ENCODE data around the gene ABHD10. TPM values are rescaled to one million over a fixed set of nuclear protein-coding genes. Genes with fewer than 3 reads are reported as not detected.

The ABHD10 gene
- total and polyA plus RNA-seq, 5 donors: 23.5 to 39.0 (median 30.3) TPM

GRCh38 chr3:111948786-111949185 lies 30.0 kb upstream of the ABHD10 start:
- 88% methylated on average over 9 of the region's 9 CpGs for WGBS
- Histone ChIP-seq H3K9me3 (ENCODE audit: control insufficient read depth, low read length) (no peaks in the 10 kb centered on the region), H3K4me1 (ENCODE audit: control insufficient read depth, insufficient read depth, low read length) (peaks cover 4% of the 10 kb centered on the region), H3K27ac (ENCODE audit: low read length) (no peak overlapping the region), H3K27me3 (ENCODE audit: control insufficient read depth, insufficient read depth) (no peaks in the 10 kb centered on the region), H3K4me3 (ENCODE audit: low read length) (no peak overlapping the region)
- ATAC-seq (no peak), DNase-seq (no peak)
- intact Hi-C loops (cut with DNase I): no loop called here

DNA sequence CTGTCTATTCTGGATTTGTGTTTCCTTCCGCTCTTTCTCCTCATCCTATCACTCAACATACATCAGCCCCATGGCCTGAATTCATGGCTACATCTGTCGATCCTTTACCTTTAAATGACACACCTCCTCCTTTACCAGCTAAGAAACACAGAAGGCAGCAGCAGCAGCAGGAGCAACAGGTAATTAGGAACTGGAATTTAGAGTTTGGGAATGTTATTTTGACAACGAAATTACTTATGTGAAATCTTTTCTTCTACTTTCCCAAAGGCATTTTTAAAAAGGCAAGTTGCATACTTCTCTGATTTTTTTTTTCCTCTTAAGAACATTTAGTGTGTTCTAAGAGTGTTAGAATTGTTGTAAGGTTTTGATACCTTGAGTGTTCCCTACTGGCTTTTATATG lies 29.1 kb upstream of the ABHD10 start:
- Histone ChIP-seq H3K27me3 (ENCODE audit: control insufficient read depth, insufficient read depth) (no peaks in the 10 kb centered on the region), H3K4me1 (ENCODE audit: control insufficient read depth, insufficient read depth, low read length) (peaks cover 4% of the 10 kb centered on the region), H3K9me3 (ENCODE audit: control insufficient read depth, low read length) (no peaks in the 10 kb centered on the region), H3K4me3 (ENCODE audit: low read length) (no peak overlapping the region), H3K27ac (ENCODE audit: low read length) (no peak overlapping the region)
- intact Hi-C loops (cut with DNase I): no loop called here
- 88% methylated on average over 3 of the region's 3 CpGs for WGBS
- DNase-seq: no peak
- no peak for ATAC-seq

DNA sequence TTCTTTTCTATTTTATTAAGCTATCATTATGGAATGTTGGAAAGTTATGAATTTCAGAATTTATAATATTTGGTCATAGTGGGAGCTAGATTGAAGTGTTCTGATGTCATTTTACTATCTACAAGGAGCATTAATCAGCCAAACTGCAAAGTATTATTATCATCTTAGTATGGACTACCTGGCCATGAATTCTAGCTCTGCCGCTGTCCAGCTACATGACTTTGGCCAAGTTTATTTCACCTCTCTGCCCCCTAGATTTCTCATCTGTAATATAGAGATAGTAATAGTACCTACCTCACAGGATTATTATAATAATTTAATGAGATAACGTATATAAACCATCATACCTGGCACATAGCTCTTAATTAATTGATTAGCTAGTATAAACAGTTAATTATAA lies 27.8 kb upstream of the ABHD10 start:
- ATAC-seq: no peak
- Histone ChIP-seq H3K27me3 (ENCODE audit: control insufficient read depth, insufficient read depth) (no peaks in the 10 kb centered on the region), H3K4me3 (ENCODE audit: low read length) (no peak overlapping the region), H3K9me3 (ENCODE audit: control insufficient read depth, low read length) (no peaks in the 10 kb centered on the region), H3K4me1 (ENCODE audit: control insufficient read depth, insufficient read depth, low read length) (peaks cover 4% of the 10 kb centered on the region), H3K27ac (ENCODE audit: low read length) (no peak overlapping the region)
- intact Hi-C loops (cut with DNase I): no loop called here
- 89% methylated on average over 2 of the region's 2 CpGs for WGBS
- no peak for DNase-seq

DNA sequence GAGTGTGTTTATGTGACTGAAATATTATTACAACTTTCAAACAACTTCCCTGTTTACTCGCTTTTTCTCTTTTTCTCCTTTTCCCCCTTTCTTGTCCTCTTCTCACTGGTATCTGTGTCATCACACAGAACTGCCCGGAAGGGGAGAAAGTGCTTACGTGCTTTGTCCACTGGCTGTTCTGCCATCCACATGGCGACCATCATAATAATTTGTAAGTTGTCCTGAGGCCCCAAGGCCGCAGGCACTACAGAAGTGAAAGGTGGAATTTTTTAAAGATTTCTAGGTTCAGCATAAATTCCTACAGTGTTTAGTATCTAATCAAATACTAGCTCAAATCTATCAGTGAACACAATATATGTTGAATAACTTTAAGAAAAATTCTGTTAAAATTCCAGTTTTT lies 26.7 kb upstream of the ABHD10 start:
- 95% methylated on average over 5 of the region's 5 CpGs for WGBS
- no peaks in the 10 kb centered on the region for H3K27me3 ChIP-seq (ENCODE audit: control insufficient read depth, insufficient read depth)
- no peak for ATAC-seq
- intact Hi-C loops (cut with DNase I): no loop called here
- peaks cover 1% of the 10 kb centered on the region for H3K4me1 ChIP-seq (ENCODE audit: control insufficient read depth, insufficient read depth, low read length)
- no peak overlapping the region for H3K27ac ChIP-seq (ENCODE audit: low read length)
- DNase-seq: no peak
- no peak overlapping the region for H3K4me3 ChIP-seq (ENCODE audit: low read length)
- no peaks in the 10 kb centered on the region for H3K9me3 ChIP-seq (ENCODE audit: control insufficient read depth, low read length)

DNA sequence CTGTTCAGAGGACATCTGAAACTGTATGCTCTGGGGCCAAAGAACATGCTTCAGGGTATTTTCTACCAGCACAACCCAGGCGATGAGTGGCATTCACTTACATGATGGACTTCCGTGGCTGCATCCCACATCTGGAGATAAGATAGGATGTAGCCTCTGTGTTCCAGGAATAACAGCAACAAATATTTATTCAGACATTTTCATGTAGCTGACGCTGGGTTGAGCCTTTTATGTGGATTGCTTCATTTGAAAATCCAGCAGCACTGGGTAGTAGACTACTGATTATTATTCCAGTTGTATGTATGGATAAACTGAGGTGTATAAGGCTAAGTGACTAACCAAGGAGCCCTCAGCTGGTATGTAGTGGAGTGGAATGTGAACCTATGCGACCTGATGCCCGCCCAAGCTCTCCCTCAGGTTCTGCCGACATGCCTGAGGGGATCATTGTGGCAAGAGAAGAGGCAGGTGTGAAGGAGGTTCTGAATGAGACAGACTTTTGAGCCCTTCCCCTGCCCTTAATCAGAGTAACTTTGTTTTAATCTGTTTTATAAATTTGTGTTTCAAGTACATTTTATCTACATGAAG lies 25.9 kb upstream of the ABHD10 start:
- no peak for ATAC-seq
- WGBS: 61% methylated on average over 6 of the region's 6 CpGs
- no peaks in the 10 kb centered on the region for H3K27me3 ChIP-seq (ENCODE audit: control insufficient read depth, insufficient read depth)
- no peak overlapping the region for H3K27ac ChIP-seq (ENCODE audit: low read length)
- H3K9me3 ChIP-seq (ENCODE audit: control insufficient read depth, low read length): no peaks in the 10 kb centered on the region
- DNase-seq: no peak
- H3K4me1 ChIP-seq (ENCODE audit: control insufficient read depth, insufficient read depth, low read length): peaks cover 1% of the 10 kb centered on the region
- intact Hi-C loops (cut with DNase I): no loop called here
- H3K4me3 ChIP-seq (ENCODE audit: low read length): no peak overlapping the region

- H3K27me3 ChIP-seq (ENCODE audit: control insufficient read depth, insufficient read depth): no peaks in the 10 kb centered on the region
- ATAC-seq (no peak), DNase-seq (no peak)
- H3K9me3 ChIP-seq (ENCODE audit: control insufficient read depth, low read length): no peaks in the 10 kb centered on the region
- intact Hi-C loops (cut with DNase I): no loop called here
- H3K4me3 ChIP-seq (ENCODE audit: low read length): no peak overlapping the region
- WGBS: 59% methylated on average over 6 of the region's 6 CpGs
- no peak overlapping the region for H3K27ac ChIP-seq (ENCODE audit: low read length)
- peaks cover 1% of the 10 kb centered on the region for H3K4me1 ChIP-seq (ENCODE audit: control insufficient read depth, insufficient read depth, low read length)
These were observed 24.4 kb upstream of the ABHD10 start for GRCh38 chr3:111954228-111954990.

GRCh38 chr3:111955876-111956275 lies 22.9 kb upstream of the ABHD10 start:
- Histone ChIP-seq H3K9me3 (ENCODE audit: control insufficient read depth, low read length) (no peaks in the 10 kb centered on the region), H3K27me3 (ENCODE audit: control insufficient read depth, insufficient read depth) (no peaks in the 10 kb centered on the region), H3K4me1 (ENCODE audit: control insufficient read depth, insufficient read depth, low read length) (peaks cover 1% of the 10 kb centered on the region), H3K27ac (ENCODE audit: low read length) (no peak overlapping the region), H3K4me3 (ENCODE audit: low read length) (no peak overlapping the region)
- intact Hi-C loops (cut with DNase I): no loop called here
- DNase-seq: no peak
- WGBS: 100% methylated on average over 1 of the region's 1 CpG
- no peak for ATAC-seq

DNA sequence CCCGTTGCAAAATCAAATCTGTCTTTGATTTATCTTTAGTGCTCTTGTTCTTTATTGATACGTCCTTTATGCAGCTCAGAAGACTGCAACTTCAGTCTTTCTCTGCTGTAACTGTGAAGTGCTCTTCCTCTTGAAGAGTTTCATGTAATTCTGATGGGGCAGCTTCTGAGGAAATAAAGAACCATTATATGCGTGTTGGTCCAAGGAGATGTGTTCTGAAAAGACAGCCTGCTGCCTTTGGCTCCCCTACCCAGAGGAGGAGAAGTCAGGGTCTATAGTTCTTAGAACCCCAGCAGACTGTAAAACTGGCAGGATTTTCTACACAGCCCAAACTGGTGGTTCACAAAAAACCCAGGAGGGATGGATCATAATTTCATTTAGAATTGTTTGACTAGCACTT lies 22.4 kb upstream of the ABHD10 start:
- no peak for ATAC-seq
- intact Hi-C loops (cut with DNase I): no loop called here

GRCh38 chr3:111956995-111957734 lies 21.7 kb upstream of the ABHD10 start:
- intact Hi-C loops (cut with DNase I): no loop called here
- Histone ChIP-seq H3K27ac (ENCODE audit: low read length) (no peak overlapping the region), H3K27me3 (ENCODE audit: control insufficient read depth, insufficient read depth) (no peaks in the 10 kb centered on the region)

More for the DNA sequence above, 22.4 kb upstream of the ABHD10 start:
- no peaks in the 10 kb centered on the region for H3K27me3 ChIP-seq (ENCODE audit: control insufficient read depth, insufficient read depth)
- 84% methylated on average over 3 of the region's 3 CpGs for WGBS
- no peaks in the 10 kb centered on the region for H3K9me3 ChIP-seq (ENCODE audit: control insufficient read depth, low read length)
- no peak overlapping the region for H3K27ac ChIP-seq (ENCODE audit: low read length)
- H3K4me1 ChIP-seq (ENCODE audit: control insufficient read depth, insufficient read depth, low read length): peaks cover 1% of the 10 kb centered on the region
- no peak for DNase-seq
- H3K4me3 ChIP-seq (ENCODE audit: low read length): no peak overlapping the region

DNA sequence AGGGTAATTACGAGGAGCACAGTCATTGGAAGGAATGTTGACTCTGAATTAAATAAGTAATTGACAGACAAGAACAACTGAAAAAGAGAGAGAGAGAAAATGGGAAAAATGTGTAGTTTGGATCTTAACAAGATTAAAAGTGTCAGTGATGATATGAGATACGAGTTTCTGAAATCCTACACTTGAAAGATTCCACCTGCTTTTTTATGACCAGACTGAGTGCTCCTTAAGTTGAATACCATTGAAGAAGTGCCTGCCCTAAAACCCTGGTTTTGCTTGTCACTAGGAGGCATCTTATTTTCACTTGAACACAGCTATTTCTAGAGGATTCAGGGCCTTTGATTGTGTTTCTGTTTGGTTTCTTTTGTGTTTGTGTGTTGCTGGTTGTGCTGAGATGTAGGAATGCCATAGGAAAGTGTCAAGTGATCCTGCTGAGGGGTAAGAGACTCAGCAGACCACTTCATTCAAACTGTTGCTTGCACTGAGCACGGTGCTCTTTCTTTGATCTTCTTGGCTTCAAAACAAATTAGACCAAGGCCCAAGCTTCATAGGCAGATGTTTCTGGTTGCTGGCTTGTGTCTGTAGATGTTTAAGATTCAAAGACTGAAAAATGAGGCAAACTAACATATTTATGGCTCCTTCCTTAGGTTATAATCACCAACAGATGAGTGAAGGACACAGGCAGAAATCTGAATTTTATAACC lies 17.2 kb upstream of the ABHD10 start:
- no peaks in the 10 kb centered on the region for H3K27me3 ChIP-seq (ENCODE audit: control insufficient read depth, insufficient read depth)
- H3K9me3 ChIP-seq (ENCODE audit: control insufficient read depth, low read length): no peaks in the 10 kb centered on the region
- ATAC-seq (no peak), DNase-seq (no peak)
- intact Hi-C loops (cut with DNase I): loop anchor here in 2 of 4 donors (10.0 kb wide), 1 partner anchor 97 kb away; no protein-coding TSS in a partner anchor
- H3K4me1 ChIP-seq (ENCODE audit: control insufficient read depth, insufficient read depth, low read length): no peaks in the 10 kb centered on the region
- H3K4me3 ChIP-seq (ENCODE audit: low read length): no peak overlapping the region
- H3K27ac ChIP-seq (ENCODE audit: low read length): no peak overlapping the region
- 72% methylated on average over 3 of the region's 3 CpGs for WGBS

More at GRCh38 chr3:111956995-111957734, 21.7 kb upstream of the ABHD10 start:
- 70% methylated on average over 4 of the region's 4 CpGs for WGBS
- ATAC-seq: no peak
- Histone ChIP-seq H3K4me1 (ENCODE audit: control insufficient read depth, insufficient read depth, low read length) (peaks cover 1% of the 10 kb centered on the region), H3K4me3 (ENCODE audit: low read length) (no peak overlapping the region), H3K9me3 (ENCODE audit: control insufficient read depth, low read length) (no peaks in the 10 kb centered on the region)
- no peak for DNase-seq
